Fibroblast of lung (primary cell): ENCODE data around the gene HRAS. TPM values are rescaled to one million over a fixed set of nuclear protein-coding genes. Genes with fewer than 3 reads are reported as not detected.

Source experiments
- DNase-seq, 2 donors: peaks; one replicate each; pipeline versions ENCODE4 v3.0.0 to v3.0.0-alpha.2; 2010; ENCODE audit warnings: low read depth in 2 of 2
- H2AFZ ChIP-seq: 2 replicates; pipeline ENCODE4 v1.5.1; 2012; ENCODE audit warnings: low read length, control low read depth, inconsistent platforms
- H3K27ac ChIP-seq: 2 replicates; pipeline ENCODE4 v1.5.1; 2011; ENCODE audit warnings: low read length, control low read depth; ENCODE audit not compliant: insufficient read depth
- H3K27me3 ChIP-seq: 2 replicates; pipeline ENCODE4 v1.5.1; 2011; ENCODE audit warnings: mild to moderate bottlenecking, low read length; ENCODE audit not compliant: control insufficient read depth, insufficient read depth
- H3K36me3 ChIP-seq: 2 replicates; pipeline ENCODE4 v1.5.1; 2011; ENCODE audit warnings: low read length; ENCODE audit not compliant: control insufficient read depth, insufficient read depth
- H3K4me1 ChIP-seq: 2 replicates; pipeline ENCODE4 v1.5.1; 2011; ENCODE audit warnings: low read length; ENCODE audit not compliant: control insufficient read depth, insufficient read depth; ENCODE audit errors: extremely low read depth
- H3K4me2 ChIP-seq: 2 replicates; pipeline ENCODE4 v1.5.1; 2011; ENCODE audit warnings: low read length, control low read depth; ENCODE audit not compliant: insufficient read depth; ENCODE audit errors: extremely low read depth
- H3K4me3 ChIP-seq, 4 experiments: fragments of 200-600 bp in 1 of 4; sonication (generic) in 1 of 4; replicated peaks in 1 of 4; 2 replicates each; pipeline ENCODE4 v1.5.1; 2011 to 2016; ENCODE audit warnings: low read length in 4 of 4, low read depth in 3 of 4, mild to moderate bottlenecking in 3 of 4, control low read depth in 2 of 4, inconsistent platforms in 1 of 4, mixed read lengths in 1 of 4; ENCODE audit not compliant: insufficient read depth in 1 of 4; ENCODE audit errors: control extremely low read depth in 1 of 4
- H3K79me2 ChIP-seq: 2 replicates; pipeline ENCODE4 v1.5.1; 2012; ENCODE audit warnings: mild to moderate bottlenecking, low read length, inconsistent platforms; ENCODE audit not compliant: control insufficient read depth, insufficient read depth
- H3K9ac ChIP-seq: 2 replicates; pipeline ENCODE4 v1.5.1; 2011; ENCODE audit warnings: mild to moderate bottlenecking, low read length, control low read depth; ENCODE audit not compliant: insufficient read depth
- H3K9me3 ChIP-seq: 2 replicates; pipeline ENCODE4 v1.5.1; 2012; ENCODE audit warnings: low read depth, low read length; ENCODE audit not compliant: control insufficient read depth, insufficient read depth
- H4K20me1 ChIP-seq: 2 replicates; pipeline ENCODE4 v1.5.1; 2011; ENCODE audit warnings: low read length; ENCODE audit not compliant: control insufficient read depth, insufficient read depth; ENCODE audit errors: extremely low read depth
- EZH2 ChIP-seq: IDR thresholded peaks from 2 replicates; pipeline ENCODE4 v1.5.1; 2012; ENCODE audit warnings: low read length, control low read depth, mild to moderate bottlenecking; ENCODE audit errors: missing control alignments
- polyA plus RNA-seq, 2 donors: library from polyadenylated mRNA; depleted of rRNA in 1 of 2; stranded (reverse) in 1 of 2; unstranded in 1 of 2; fragments of >200 nt; gene quantifications; 2 replicates each; pipeline ENCODE4 v1.2.1, GENCODE V29; 2011 to 2012; ENCODE audit warnings: missing spikeins in 1 of 2
- total RNA-seq: library from RNA; depleted of rRNA; stranded (reverse); fragments of >200 nt; gene quantifications from 2 replicates; pipeline ENCODE4 v1.2.1, GENCODE V29; 2014
- TF ChIP-seq, protein P1 (sequence below), 2 donors: IDR thresholded peaks in 1 of 2; conservative IDR thresholded peaks in 1 of 2; 1 replicate in 1 of 2; 2 replicates in 1 of 2; pipeline ENCODE4 v1.5.1; 2011 to 2012; ENCODE audit warnings: low read length in 2 of 2, control low read depth in 1 of 2, inconsistent platforms in 1 of 2, low read depth in 1 of 2, mild to moderate bottlenecking in 1 of 2

Gene HRAS
- total and polyA plus RNA-seq, 2 donors (not counting 1 experiment from before 2014, with no cell fraction given), result 51.7 to 58.5 TPM

DNA sequence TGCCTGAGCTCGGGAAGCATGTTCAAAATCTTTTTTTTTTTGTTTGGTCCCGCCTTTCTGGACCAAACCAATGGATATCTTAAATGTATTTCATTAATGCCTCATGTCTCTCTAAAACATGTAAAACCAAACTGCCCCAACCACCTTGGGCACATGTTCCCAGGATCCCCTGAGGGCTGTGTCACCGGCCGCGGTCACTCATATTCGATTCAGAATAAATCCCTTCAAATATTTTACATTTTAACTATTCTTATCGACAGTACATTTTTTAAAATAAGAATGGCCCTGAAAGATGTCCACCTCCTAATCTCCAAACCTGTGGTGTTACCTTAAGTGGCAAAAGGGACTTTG, 30.4 kb downstream of the HRAS start:
- TF ChIP-seq, protein P1, sequence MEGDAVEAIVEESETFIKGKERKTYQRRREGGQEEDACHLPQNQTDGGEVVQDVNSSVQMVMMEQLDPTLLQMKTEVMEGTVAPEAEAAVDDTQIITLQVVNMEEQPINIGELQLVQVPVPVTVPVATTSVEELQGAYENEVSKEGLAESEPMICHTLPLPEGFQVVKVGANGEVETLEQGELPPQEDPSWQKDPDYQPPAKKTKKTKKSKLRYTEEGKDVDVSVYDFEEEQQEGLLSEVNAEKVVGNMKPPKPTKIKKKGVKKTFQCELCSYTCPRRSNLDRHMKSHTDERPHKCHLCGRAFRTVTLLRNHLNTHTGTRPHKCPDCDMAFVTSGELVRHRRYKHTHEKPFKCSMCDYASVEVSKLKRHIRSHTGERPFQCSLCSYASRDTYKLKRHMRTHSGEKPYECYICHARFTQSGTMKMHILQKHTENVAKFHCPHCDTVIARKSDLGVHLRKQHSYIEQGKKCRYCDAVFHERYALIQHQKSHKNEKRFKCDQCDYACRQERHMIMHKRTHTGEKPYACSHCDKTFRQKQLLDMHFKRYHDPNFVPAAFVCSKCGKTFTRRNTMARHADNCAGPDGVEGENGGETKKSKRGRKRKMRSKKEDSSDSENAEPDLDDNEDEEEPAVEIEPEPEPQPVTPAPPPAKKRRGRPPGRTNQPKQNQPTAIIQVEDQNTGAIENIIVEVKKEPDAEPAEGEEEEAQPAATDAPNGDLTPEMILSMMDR (conservative IDR thresholded peaks at IDR 0.05 in 1 of 2, IDR thresholded peaks at IDR 0.05 in 1 of 2; ENCODE audit: low read depth in 1 of 2, low read length in 2 of 2), result no peak
- no peak for TF ChIP-seq EZH2
- peak overlapping the region; percentile 70 to 96 (median 81) for H3K4me3 ChIP-seq
- H3K27me3 ChIP-seq, result no peaks in the 10 kb centered on the region
- no peaks in the 10 kb centered on the region for H3K9me3 ChIP-seq
- no peaks in the 10 kb centered on the region for H4K20me1 ChIP-seq
- no peak overlapping the region for H2AFZ ChIP-seq
- DNase-seq, result no peak
- H3K4me2 ChIP-seq, result peak overlapping the region; percentile 100
- no peak overlapping the region for H3K9ac ChIP-seq
- H3K36me3 ChIP-seq, result peaks cover 20% of the 10 kb centered on the region
- H3K27ac ChIP-seq, result peak overlapping the region; percentile 83
- H3K79me2 ChIP-seq, result peaks cover 56% of the 10 kb centered on the region
- peaks cover 13% of the 10 kb centered on the region for H3K4me1 ChIP-seq

DNA sequence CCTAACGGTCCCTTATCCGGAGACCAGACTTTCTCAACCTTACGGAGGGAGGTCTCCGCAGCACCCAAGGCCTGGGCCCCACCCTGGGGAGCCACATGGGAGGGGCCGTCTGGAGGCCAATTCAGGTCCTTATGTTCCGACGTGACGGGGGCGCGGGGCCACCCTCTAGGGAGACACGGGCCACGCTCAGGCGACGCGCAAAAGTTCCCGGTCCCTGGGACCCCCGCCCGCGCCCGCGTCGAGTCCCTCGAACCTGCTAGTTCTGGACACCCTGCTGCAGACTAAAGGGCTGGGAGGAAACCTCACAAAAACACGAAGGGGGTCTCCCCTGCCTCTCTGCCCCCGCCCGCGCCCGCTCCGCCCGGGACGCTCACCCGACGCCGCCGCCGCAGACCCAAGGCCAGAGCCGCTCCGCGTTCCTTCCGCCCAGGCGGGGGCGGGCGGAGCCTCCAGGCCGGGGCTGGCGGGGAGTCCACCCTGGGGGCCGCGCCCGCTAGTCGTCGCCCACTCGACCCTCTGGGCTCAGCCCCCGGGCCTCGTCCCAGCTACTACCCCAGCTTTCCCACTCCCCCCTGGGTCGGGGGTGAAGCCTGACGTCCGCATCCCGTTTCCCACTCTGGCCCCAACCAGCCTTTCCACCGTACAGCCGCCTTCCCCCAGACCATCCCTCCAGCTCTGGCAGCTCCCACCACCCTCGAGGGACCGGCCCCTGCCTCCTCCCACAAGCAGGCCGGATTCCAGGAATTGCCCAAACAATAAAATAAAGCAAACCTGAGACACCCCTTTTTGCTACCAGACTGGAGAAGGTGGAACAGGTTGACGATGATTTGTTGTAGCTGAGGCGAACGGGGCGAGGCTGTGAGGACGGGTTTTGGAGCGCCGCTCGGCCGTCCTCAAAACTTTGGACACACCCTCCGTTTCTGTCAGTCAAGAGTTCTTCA, 31.1 kb downstream of the HRAS start:
- no peaks in the 10 kb centered on the region for H3K9me3 ChIP-seq
- H3K27me3 ChIP-seq, result no peaks in the 10 kb centered on the region
- TF ChIP-seq, protein P1 (conservative IDR thresholded peaks at IDR 0.05 in 1 of 2, IDR thresholded peaks at IDR 0.05 in 1 of 2; ENCODE audit: low read depth in 1 of 2, low read length in 2 of 2), result no peak
- no peak for TF ChIP-seq EZH2
- no peak overlapping the region for H2AFZ ChIP-seq
- H3K4me3 ChIP-seq, result peak overlapping the region; percentile 70 to 96 (median 81)
- H4K20me1 ChIP-seq, result no peaks in the 10 kb centered on the region
- peak overlapping the region; percentile 100 for H3K4me2 ChIP-seq
- peaks cover 56% of the 10 kb centered on the region for H3K79me2 ChIP-seq
- peaks cover 26% of the 10 kb centered on the region for H3K36me3 ChIP-seq
- H3K4me1 ChIP-seq, result peaks cover 13% of the 10 kb centered on the region
- peak overlapping the region; percentile 77 for H3K9ac ChIP-seq
- H3K27ac ChIP-seq, result peak overlapping the region; percentile 83
- peak; percentile 52 to 58 for DNase-seq

DNA sequence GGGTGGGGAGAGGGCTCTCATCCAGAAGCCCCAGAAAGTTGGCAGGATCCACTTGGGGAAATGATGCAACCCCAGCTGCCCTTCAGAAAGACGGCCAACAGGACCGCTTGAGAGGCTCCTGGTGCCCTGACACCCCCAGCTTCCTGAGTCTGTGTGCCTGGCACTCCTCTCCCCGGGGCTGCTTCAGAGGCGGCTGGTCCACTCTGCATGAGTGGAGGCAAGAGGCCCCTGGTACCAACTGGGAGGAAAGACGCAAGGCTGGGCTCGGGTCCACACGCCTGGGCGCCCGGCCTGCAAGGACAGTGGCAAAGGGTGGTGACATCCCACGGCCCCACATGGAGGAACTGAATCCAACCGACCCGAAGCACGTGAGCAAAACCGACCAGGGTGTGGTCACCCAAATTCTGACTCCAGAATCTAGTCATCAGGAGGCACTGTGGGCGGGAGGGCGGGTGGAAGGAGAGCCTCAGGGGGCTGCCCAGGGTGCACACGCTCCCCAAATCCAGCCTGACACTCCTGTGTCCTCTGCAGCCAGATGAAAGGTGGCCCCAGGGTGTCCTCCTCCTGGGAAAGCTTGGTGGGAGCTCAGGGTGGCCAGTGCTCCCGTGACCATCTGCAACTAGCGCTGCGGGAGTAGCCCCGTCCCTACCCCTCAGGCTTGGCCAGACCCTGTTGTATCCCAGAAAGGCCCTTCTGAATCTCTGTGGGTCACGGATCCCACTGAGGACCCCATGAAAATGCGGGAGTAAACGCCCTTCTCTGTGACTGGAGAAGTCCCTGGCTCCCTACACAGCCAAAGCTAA, 32.0 kb downstream of the HRAS start:
- Histone ChIP-seq H2AFZ (no peak overlapping the region), H3K27ac (peak overlapping the region; percentile 83), H3K4me1 (peaks cover 13% of the 10 kb centered on the region), H3K4me2 (peak overlapping the region; percentile 100), H3K9me3 (no peaks in the 10 kb centered on the region), H3K27me3 (no peaks in the 10 kb centered on the region), H4K20me1 (no peaks in the 10 kb centered on the region), H3K36me3 (peaks cover 36% of the 10 kb centered on the region), H3K4me3 (peak overlapping the region; percentile 51 to 96 (median 73)), H3K79me2 (peaks cover 56% of the 10 kb centered on the region), H3K9ac (peak overlapping the region; percentile 77)
- no peak for TF ChIP-seq EZH2
- TF ChIP-seq, protein P1 (conservative IDR thresholded peaks at IDR 0.05 in 1 of 2, IDR thresholded peaks at IDR 0.05 in 1 of 2; ENCODE audit: low read depth in 1 of 2, low read length in 2 of 2), result no peak
- DNase-seq, result peak; percentile 18 to 78
